Heart right ventricle (tissue), 16 donors: ENCODE measurements around the gene BLCAP. TPM values are rescaled to one million over a fixed set of nuclear protein-coding genes. Genes with fewer than 3 reads are reported as not detected.
"Not testable (repeated sequence)": the region's sequence is repeated elsewhere in the genome, so short reads cannot be mapped to it uniquely, and the experiment has no call there.

Experiments
- ATAC-seq, 8 donors: fragments of 200-7000 bp; cut with Tn5 transposase; one replicate each; pipeline ENCODE4 v1.9.1; 2020; ENCODE audit warnings: mild to moderate bottlenecking in 8 of 8, moderate library complexity in 8 of 8, moderate number of reproducible peaks in 1 of 8
- DNase-seq, 2 donors: peaks; one replicate each; pipeline ENCODE4 v3.0.0-alpha.2; 2020
- H3K27ac ChIP-seq, 10 donors: fragments of 200-600 bp; sonication (generic) in 2 of 10; one replicate each; pipeline versions ENCODE4 v1.5.0 to v1.8.0; 2020 to 2022; ENCODE audit warnings: mild to moderate bottlenecking in 3 of 10
- H3K27me3 ChIP-seq, 7 donors: fragments of 200-600 bp; one replicate each; pipeline ENCODE4 v1.8.0; 2021 to 2022; ENCODE audit warnings: mild to moderate bottlenecking in 2 of 7
- H3K36me3 ChIP-seq, 9 donors: fragments of 200-600 bp; sonication (generic) in 1 of 9; one replicate each; pipeline versions ENCODE4 v1.5.0 to v1.8.0; 2020 to 2022; ENCODE audit warnings: mild to moderate bottlenecking in 2 of 9
- H3K4me1 ChIP-seq, 9 donors: fragments of 200-600 bp; sonication (generic) in 1 of 9; one replicate each; pipeline versions ENCODE4 v1.5.0 to v1.8.0; 2020 to 2022; ENCODE audit warnings: mild to moderate bottlenecking in 4 of 9
- H3K4me3 ChIP-seq, 10 donors: fragments of 200-600 bp; sonication (generic) in 2 of 10; one replicate each; pipeline versions ENCODE4 v1.5.0 to v1.8.0; 2020 to 2022; ENCODE audit warnings: mild to moderate bottlenecking in 7 of 10, moderate library complexity in 2 of 10
- H3K9me3 ChIP-seq, 11 donors: fragments of 200-600 bp in 10 of 11; sonication (generic) in 2 of 11; one replicate each; pipeline versions ENCODE4 v1.5.0 to v1.8.0; 2013 to 2022; ENCODE audit warnings: mild to moderate bottlenecking in 2 of 11, control low read depth in 1 of 11, moderate library complexity in 1 of 11
- WGBS, 2 donors: extraction: QIAGEN DNeasy Blood & Tissue Kit; methylation state at CpG; one replicate each; pipeline ENCODE4 v1.1.7; 2013; ENCODE audit warnings: inconsistent platforms in 1 of 2; 5-methylcytosine and 5-hydroxymethylcytosine counted together
- intact Hi-C, 10 donors: fragments of 100-400 bp; cut with DNase I; formaldehyde crosslinking; loops; one replicate each; pipeline versions ENCODE4 v1.11.1 to v1.14.2; 2022
- polyA plus RNA-seq, 2 donors: library from polyadenylated mRNA; stranded (reverse); fragments of 200-250 nt; gene quantifications; one replicate each; pipeline ENCODE4 v1.2.3, GENCODE V29; 2013
- total RNA-seq, 10 donors: library from RNA; stranded (reverse); fragmentation: NEBNext Ultra II Directional in 3 of 10; extraction: Animal tissue kit (Norgen Biotek cat#: 25700) in 3 of 10; gene quantifications; one replicate each; pipeline versions ENCODE4 v1.2.1 to v1.2.4, GENCODE V29; 2021 to 2023
- TF ChIP-seq, protein P1 (sequence below), 9 donors: fragments of 200-600 bp; sonication (generic) in 2 of 9; IDR thresholded peaks; one replicate each; pipeline versions ENCODE4 v1.5.0 to v1.8.0; 2021 to 2022; ENCODE audit warnings: antibody characterized with exemption in 9 of 9, mild to moderate bottlenecking in 5 of 9, moderate library complexity in 1 of 9
- donor health status: Arrhythmogenic right ventricular cardiomyopathy.
- donor health status: ischemic (EF 13 %, LVEDD 7.1; RV severe dilation, severe dysfunction).
- donor health status: healthy with polysubstance abuse.
- donor health status: DM: no; HTN: yes; CAD: no.
- donor health status: DM: no; HTN: no; CAD: no.
- donor health status: ischemic (EF 25% LVEDD 6.9; RV normal size, moderate dysfunction).
- donor health status: ischemic (EF 25% LVEDD 5.7; RV mildly dilated, moderate dysfunction).
- donor health status: healthy.
- donor health status: DM: yes; HTN: yes; CAD: no.
- donor health status: Ischemic cardiomyopathy.
- donor health status: ischemic (EF 35%, LVEDD 5.7; RV mildly dilated, moderate dysfunction).
- donor health status: nonischemic (EF 11% LVEDD 7.7; RV severe dilation, severe dysfunction).
- donor health status: DM: yes; HTN: yes; CAD: no.
- donor health status: PGD.
- donor health status: ischemic (EF 29% LVEDD 5.4; RV normal size, mild dysfunction).
- donor health status: nonischemic (EF 23%, LVEDD 6.1; RV moderate dilation, normal function).

Gene BLCAP
- total and polyA plus RNA-seq, 12 donors = 66.1 to 106 (median 82.9) TPM

DNA sequence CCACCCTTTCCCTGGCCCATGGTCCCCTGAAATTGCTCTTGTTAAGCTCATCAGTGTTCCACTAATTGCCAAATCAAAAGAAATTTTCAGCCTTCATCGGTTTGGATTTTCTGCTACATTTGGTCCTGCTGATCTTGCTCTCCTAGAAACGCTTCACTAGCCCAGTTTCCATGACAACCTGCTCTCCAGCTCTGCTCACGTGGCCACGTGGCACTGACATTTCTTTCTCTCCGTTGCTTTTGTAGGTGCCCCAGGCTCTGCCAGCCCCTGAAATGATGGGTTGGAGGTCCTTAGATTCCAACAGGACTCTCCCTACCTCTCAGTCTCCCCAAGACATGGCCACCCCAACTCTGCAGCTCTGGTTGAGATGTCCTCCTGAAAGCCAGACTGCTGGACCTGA lies 52.4 kb downstream of the BLCAP start:
- intact Hi-C loops = no loop called here
- WGBS, 2 donors = 80 to 85% methylated on average over 5 of the region's 5 CpGs
- Histone ChIP-seq H3K9me3 (peaks cover 0 to 3% (median 0%) of the 10 kb centered on the region in 11 donors), H3K4me3 (no peak overlapping the region), H3K27me3 (peaks cover 0 to 7% (median 0%) of the 10 kb centered on the region in 7 donors), H3K36me3 (no peaks in the 10 kb centered on the region), H3K4me1 (no peaks in the 10 kb centered on the region), H3K27ac (no peak overlapping the region)
- TF ChIP-seq, protein P1, sequence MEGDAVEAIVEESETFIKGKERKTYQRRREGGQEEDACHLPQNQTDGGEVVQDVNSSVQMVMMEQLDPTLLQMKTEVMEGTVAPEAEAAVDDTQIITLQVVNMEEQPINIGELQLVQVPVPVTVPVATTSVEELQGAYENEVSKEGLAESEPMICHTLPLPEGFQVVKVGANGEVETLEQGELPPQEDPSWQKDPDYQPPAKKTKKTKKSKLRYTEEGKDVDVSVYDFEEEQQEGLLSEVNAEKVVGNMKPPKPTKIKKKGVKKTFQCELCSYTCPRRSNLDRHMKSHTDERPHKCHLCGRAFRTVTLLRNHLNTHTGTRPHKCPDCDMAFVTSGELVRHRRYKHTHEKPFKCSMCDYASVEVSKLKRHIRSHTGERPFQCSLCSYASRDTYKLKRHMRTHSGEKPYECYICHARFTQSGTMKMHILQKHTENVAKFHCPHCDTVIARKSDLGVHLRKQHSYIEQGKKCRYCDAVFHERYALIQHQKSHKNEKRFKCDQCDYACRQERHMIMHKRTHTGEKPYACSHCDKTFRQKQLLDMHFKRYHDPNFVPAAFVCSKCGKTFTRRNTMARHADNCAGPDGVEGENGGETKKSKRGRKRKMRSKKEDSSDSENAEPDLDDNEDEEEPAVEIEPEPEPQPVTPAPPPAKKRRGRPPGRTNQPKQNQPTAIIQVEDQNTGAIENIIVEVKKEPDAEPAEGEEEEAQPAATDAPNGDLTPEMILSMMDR (IDR thresholded peaks at IDR 0.05) = no peak
- no peak for DNase-seq
- ATAC-seq = no peak

DNA sequence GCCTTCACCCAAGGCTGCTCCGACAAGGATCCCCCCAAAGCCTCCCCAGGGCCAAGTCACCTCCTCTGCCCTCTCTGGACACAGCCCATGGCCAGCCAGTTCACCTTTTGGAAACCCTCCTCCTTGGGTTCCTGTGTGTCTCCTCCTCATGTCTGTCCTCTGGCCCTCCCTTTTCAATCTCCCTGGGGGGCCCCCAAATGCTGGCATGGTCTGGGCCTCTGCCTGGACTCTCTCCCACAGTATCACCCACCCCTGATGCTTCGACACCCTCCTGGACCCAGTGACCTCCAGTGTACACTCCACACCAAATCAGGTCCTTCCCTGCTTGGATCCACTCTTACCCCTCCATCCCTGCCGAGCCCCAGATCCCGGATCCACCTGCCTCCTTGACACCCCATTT lies 53.3 kb downstream of the BLCAP start:
- H3K4me3 ChIP-seq = no peak overlapping the region
- no peak for ATAC-seq
- no peak for DNase-seq
- TF ChIP-seq, protein P1 (IDR thresholded peaks at IDR 0.05) = no peak
- H3K27me3 ChIP-seq = peaks cover 0 to 3% (median 0%) of the 10 kb centered on the region in 7 donors
- no peaks in the 10 kb centered on the region for H3K4me1 ChIP-seq
- WGBS, 2 donors = 82 to 88% methylated on average over 4 of the region's 4 CpGs
- H3K9me3 ChIP-seq = peaks cover 0 to 3% (median 0%) of the 10 kb centered on the region in 11 donors
- H3K27ac ChIP-seq = no peak overlapping the region
- intact Hi-C loops = no loop called here
- H3K36me3 ChIP-seq = no peaks in the 10 kb centered on the region

DNA sequence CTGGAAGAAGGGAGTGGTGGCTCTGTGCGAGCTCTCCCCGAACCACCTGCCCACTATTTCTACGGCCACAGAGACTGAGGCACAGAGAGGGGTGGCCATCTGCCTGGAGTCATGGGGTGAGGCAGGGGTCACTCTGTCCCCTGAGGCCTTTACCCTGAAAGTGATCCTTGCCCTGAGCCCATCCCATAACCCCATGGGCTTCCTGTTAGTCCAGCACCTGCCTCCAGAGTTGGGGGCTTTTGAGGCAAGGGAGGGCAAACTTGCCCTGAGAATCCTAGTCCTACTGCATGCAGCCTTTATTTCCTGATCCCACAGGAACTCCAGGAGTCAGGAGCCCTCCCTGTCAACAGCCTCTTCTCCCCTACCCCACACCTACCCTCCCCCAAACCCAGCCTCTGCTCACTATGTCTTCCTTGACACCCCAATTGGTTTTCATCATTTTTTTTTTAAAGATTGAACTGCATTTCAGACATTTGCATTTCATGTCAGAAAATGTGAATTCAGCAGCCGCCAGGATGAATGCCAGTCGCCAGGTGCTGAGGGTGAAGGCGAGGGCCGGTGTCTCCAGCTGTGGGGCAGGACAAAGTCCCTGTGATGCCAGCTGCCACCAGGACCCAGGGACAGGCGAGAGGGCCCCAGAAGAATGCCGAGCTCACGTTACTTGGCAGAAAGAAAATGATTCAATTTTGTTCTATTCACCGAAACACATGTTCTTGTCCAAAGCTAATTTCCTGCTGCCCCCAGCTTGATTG lies 54.3 kb downstream of the BLCAP start:
- peaks cover 0 to 3% (median 0%) of the 10 kb centered on the region in 7 donors for H3K27me3 ChIP-seq
- intact Hi-C loops = no loop called here
- H3K27ac ChIP-seq = no peak overlapping the region
- WGBS, 2 donors = 77 to 85% methylated on average over 11 of the region's 11 CpGs
- no peaks in the 10 kb centered on the region for H3K4me1 ChIP-seq
- ATAC-seq (no peak), DNase-seq (no peak)
- H3K9me3 ChIP-seq = peaks cover 0 to 3% (median 0%) of the 10 kb centered on the region in 11 donors
- TF ChIP-seq, protein P1 (IDR thresholded peaks at IDR 0.05) = no peak
- no peak overlapping the region for H3K4me3 ChIP-seq
- H3K36me3 ChIP-seq = no peaks in the 10 kb centered on the region

DNA sequence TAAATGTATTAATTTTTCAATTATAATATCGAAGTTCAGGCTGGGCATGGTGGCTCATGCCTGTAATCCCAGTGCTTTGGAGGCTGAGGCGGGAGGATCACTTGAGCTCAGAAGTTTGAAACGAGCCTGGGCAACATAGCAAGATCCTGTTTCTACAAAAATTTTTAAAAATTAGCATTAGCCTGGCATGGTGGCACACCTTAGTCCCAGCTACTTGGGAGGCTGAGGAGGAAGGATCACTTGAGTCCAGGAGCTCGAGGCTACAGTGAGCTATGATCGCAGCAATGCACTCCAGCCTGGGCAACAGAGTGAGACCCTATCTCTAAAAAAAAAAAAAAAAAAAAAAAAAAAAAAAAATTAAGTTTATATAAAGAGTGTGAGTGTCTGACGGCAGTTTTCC lies 55.2 kb downstream of the BLCAP start:
- H3K36me3 ChIP-seq, H3K27ac ChIP-seq, ATAC-seq, DNase-seq, H3K4me1 ChIP-seq, intact Hi-C loops, H3K9me3 ChIP-seq, H3K27me3 ChIP-seq, H3K4me3 ChIP-seq: not testable (repeated sequence)
- WGBS, 2 donors = 90 to 92% methylated on average over 6 of the region's 6 CpGs

DNA sequence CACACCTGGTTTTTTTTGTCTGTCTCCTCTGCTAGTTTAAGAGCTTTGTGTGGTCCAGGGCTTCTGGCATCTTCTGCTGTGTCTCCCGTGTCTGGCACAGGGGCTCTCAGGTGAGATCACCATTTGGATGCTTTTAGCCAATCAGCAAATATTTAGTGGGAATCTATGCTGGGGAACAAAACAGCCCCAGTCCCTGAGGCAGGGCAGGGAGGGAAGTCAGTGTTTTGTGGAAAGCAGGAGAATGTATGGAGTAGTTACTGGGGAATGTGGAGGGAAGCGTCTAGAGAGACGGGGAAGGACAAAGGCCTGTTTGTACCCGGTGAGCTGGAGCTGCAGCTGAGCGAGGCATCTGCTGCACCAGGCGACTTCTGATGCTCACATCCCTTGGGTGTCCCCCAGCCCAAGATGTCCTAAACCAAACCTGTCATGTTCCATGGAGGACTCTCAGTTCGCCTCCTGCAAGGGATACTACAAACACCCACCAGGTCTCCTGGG lies 55.9 kb downstream of the BLCAP start:
- peaks cover 0 to 3% (median 0%) of the 10 kb centered on the region in 7 donors for H3K27me3 ChIP-seq
- DNase-seq (no peak), ATAC-seq (no peak)
- WGBS, 2 donors = 80% methylated on average over 7 of the region's 7 CpGs
- no peak overlapping the region for H3K27ac ChIP-seq
- H3K9me3 ChIP-seq = peaks cover 0 to 3% (median 0%) of the 10 kb centered on the region in 11 donors
- H3K36me3 ChIP-seq = no peaks in the 10 kb centered on the region
- intact Hi-C loops = no loop called here
- H3K4me3 ChIP-seq = no peak overlapping the region
- no peaks in the 10 kb centered on the region for H3K4me1 ChIP-seq
- TF ChIP-seq, protein P1 (IDR thresholded peaks at IDR 0.05) = no peak

DNA sequence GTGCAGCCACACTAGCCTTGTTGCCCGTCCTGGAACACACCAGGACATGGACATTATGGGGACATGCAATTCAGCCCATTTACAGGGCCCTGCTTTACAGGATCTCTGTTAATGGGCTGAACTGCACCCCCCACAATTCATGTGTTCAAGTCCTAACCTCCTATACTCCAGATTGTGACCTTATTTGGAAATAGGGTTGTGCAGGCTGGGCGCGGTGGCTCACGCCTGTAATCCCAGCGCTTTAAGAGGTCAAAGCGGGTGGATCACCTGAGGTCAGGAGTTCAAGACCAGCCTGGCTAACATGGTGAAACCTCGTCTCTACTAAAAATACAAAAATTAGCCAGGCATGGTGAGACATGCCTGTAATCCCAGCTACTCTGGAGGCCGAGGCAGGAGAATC lies 57.5 kb downstream of the BLCAP start:
- DNase-seq, H3K4me3 ChIP-seq, H3K9me3 ChIP-seq, H3K36me3 ChIP-seq, ATAC-seq, H3K4me1 ChIP-seq, intact Hi-C loops, H3K27me3 ChIP-seq, H3K27ac ChIP-seq: not testable (repeated sequence)
- 98% methylated on average over 8 of the region's 8 CpGs for WGBS, 2 donors
